Kidney (tissue), 14 donors: ENCODE data around the gene GRM3. TPM values are rescaled to one million over a fixed set of nuclear protein-coding genes. Genes with fewer than 3 reads are reported as not detected.
A peak's percentile ranks its signal among the peaks of the same experiment; 100 is the strongest.

Source experiments
- DNase-seq, 5 donors: peaks; one replicate each; pipeline ENCODE4 v3.0.0-alpha.2; 2013 to 2020
- FAIRE-seq: peaks from 2 replicates; lab custom pipeline; 2012; peaks lifted over from hg19 to GRCh38; lab: Jason Lieb, UNC
- H3K27ac ChIP-seq, 2 donors: one replicate each; pipeline ENCODE4 v1.7.0; 2013; ENCODE audit warnings: low read depth in 2 of 2, low read length in 2 of 2, inconsistent platforms in 1 of 2
- H3K27me3 ChIP-seq: one replicate; pipeline ENCODE4 v1.7.1; 2013; ENCODE audit warnings: low read length, inconsistent platforms; ENCODE audit not compliant: control insufficient read depth, insufficient read depth
- H3K36me3 ChIP-seq, 3 donors: one replicate each; pipeline versions ENCODE4 v1.7.0 to v1.7.1; 2013; ENCODE audit warnings: low read length in 3 of 3, control low read depth in 1 of 3, inconsistent platforms in 1 of 3; ENCODE audit not compliant: insufficient read depth in 3 of 3, control insufficient read depth in 2 of 3
- H3K4me1 ChIP-seq, 3 donors: one replicate each; pipeline versions ENCODE4 v1.7.0 to v1.7.1; 2013; ENCODE audit warnings: low read length in 3 of 3, inconsistent platforms in 1 of 3, low read depth in 1 of 3; ENCODE audit not compliant: control insufficient read depth in 2 of 3, insufficient read depth in 2 of 3
- H3K4me3 ChIP-seq, 3 donors: one replicate each; pipeline versions ENCODE4 v1.7.0 to v1.8.1; 2013; ENCODE audit warnings: low read length in 3 of 3, control low read depth in 1 of 3, inconsistent platforms in 1 of 3
- H3K9ac ChIP-seq, 3 donors: one replicate each; pipeline versions ENCODE4 v1.7.0 to v1.7.1; 2013; ENCODE audit warnings: low read length in 3 of 3, control low read depth in 1 of 3, inconsistent platforms in 1 of 3
- H3K9me3 ChIP-seq, 3 donors: one replicate each; pipeline versions ENCODE4 v1.7.0 to v1.7.1; 2013; ENCODE audit warnings: low read length in 3 of 3, control low read depth in 1 of 3, inconsistent platforms in 1 of 3; ENCODE audit not compliant: control insufficient read depth in 2 of 3, insufficient read depth in 1 of 3
- intact Hi-C: fragments of 100-400 bp; cut with DNase I; formaldehyde crosslinking; loops from one replicate; pipeline ENCODE4 v1.11.1; 2022
- polyA plus RNA-seq: library from polyadenylated mRNA; stranded (reverse); fragments of 350-450 nt; fragmentation: Illumina TruSeq; extraction: RNeasy Lipid Tissue Mini Kit (QIAGEN cat#74804); gene quantifications from one replicate; pipeline ENCODE4 v1.2.3, GENCODE V29; 2014; ENCODE audit warnings: low read depth, low replicate concordance; ENCODE audit not compliant: insufficient read depth
- total RNA-seq: library from RNA; stranded (reverse); fragmentation: NEBNext Ultra II Directional; extraction: Animal tissue kit (Norgen Biotek cat#: 25700); gene quantifications from one replicate; pipeline ENCODE4 v1.2.1, GENCODE V29; 2021
- TF ChIP-seq, protein P1 (sequence below): IDR thresholded peaks from 3 replicates; pipeline ENCODE4 v1.5.1; 2012; ENCODE audit warnings: mild to moderate bottlenecking, moderate library complexity, borderline replicate concordance; ENCODE audit not compliant: insufficient read depth; ENCODE audit errors: extremely low read depth
- donor health status: control.
- donor health status: control.
- donor health status: control.
- donor health status: control.
- donor health status: control.
- donor health status: DM: yes; HTN: yes; CAD: no.
- donor health status: Normal renal cell carcinoma (clear cell type).

GRM3 gene
- total and polyA plus RNA-seq, 2 donors from 2014 or later = not detected

DNA sequence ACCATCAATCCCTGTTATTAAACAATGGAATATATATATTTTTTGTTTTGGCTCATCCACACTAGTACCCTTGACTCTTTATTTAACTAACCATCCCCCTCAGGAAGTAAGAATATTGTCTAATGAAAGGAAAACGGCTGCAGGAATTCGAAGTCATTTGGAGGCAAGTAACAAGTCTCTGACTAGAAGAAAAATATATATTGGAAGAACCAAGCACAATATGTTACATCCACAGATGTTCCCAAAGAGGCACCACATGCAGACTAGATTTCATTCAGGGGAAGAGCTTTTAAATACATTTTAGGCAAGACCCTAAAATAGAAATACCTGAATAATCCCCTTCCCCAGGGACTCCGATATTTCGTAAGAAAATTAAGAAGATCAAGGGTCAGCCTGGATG, 104.5 kb downstream of the GRM3 start:
- Histone ChIP-seq H3K27ac (no peak overlapping the region), H3K4me3 (no peak overlapping the region), H3K4me1 (no peaks in the 10 kb centered on the region), H3K27me3 (no peaks in the 10 kb centered on the region), H3K9ac (no peak overlapping the region), H3K36me3 (no peaks in the 10 kb centered on the region), H3K9me3 (no peaks in the 10 kb centered on the region)
- no peak for FAIRE-seq
- no peak for DNase-seq
- TF ChIP-seq, protein P1, sequence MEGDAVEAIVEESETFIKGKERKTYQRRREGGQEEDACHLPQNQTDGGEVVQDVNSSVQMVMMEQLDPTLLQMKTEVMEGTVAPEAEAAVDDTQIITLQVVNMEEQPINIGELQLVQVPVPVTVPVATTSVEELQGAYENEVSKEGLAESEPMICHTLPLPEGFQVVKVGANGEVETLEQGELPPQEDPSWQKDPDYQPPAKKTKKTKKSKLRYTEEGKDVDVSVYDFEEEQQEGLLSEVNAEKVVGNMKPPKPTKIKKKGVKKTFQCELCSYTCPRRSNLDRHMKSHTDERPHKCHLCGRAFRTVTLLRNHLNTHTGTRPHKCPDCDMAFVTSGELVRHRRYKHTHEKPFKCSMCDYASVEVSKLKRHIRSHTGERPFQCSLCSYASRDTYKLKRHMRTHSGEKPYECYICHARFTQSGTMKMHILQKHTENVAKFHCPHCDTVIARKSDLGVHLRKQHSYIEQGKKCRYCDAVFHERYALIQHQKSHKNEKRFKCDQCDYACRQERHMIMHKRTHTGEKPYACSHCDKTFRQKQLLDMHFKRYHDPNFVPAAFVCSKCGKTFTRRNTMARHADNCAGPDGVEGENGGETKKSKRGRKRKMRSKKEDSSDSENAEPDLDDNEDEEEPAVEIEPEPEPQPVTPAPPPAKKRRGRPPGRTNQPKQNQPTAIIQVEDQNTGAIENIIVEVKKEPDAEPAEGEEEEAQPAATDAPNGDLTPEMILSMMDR = no peak
- intact Hi-C loops = no loop called here

DNA sequence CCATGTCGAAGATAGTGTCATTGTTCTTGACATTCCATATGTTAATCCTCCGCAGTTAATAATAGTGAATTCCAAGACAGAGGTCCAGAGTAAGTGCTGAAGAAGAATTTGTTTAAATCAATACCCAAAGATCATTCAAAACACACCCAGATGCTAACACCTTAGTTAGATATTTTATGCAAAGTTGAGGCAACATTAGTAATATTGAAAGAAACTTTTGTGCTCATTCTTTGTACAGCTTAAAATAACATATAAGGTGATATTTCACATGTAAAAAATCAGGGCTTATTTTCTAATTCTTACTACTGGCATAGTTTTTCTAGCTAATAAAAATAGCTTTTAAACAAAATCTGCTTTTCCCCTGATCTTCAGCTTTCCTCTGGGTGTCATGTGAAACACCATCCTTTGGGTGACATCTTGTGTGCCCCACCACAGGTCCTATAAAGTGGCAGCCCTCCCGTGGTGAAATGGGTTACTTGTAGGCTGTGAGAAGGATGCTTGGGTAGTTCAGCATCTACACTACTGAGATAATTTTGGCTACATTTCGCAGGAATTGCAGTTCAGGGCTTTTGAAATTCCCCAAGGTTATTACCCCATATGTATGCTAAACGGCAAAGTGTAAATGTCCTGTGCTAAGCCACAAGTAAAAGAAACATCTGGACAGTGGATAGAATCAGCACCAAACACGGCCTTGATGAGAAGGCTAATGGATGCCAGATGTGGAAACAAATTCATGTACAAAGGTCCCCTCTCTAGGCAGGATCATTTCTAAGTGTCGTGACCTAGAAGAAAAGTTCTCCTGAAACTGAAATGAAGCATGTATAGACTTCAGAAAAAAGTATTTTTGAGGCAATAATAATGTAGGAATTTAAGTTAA, 105.4 kb downstream of the GRM3 start:
- H3K36me3 ChIP-seq = no peaks in the 10 kb centered on the region
- no peaks in the 10 kb centered on the region for H3K27me3 ChIP-seq
- no peaks in the 10 kb centered on the region for H3K9me3 ChIP-seq
- no peaks in the 10 kb centered on the region for H3K4me1 ChIP-seq
- no peak for FAIRE-seq
- no peak overlapping the region for H3K27ac ChIP-seq
- H3K9ac ChIP-seq = no peak overlapping the region
- TF ChIP-seq, protein P1 = no peak
- H3K4me3 ChIP-seq = no peak overlapping the region
- intact Hi-C loops = no loop called here
- DNase-seq = peak in 1 of 5 donors; percentile 4

DNA sequence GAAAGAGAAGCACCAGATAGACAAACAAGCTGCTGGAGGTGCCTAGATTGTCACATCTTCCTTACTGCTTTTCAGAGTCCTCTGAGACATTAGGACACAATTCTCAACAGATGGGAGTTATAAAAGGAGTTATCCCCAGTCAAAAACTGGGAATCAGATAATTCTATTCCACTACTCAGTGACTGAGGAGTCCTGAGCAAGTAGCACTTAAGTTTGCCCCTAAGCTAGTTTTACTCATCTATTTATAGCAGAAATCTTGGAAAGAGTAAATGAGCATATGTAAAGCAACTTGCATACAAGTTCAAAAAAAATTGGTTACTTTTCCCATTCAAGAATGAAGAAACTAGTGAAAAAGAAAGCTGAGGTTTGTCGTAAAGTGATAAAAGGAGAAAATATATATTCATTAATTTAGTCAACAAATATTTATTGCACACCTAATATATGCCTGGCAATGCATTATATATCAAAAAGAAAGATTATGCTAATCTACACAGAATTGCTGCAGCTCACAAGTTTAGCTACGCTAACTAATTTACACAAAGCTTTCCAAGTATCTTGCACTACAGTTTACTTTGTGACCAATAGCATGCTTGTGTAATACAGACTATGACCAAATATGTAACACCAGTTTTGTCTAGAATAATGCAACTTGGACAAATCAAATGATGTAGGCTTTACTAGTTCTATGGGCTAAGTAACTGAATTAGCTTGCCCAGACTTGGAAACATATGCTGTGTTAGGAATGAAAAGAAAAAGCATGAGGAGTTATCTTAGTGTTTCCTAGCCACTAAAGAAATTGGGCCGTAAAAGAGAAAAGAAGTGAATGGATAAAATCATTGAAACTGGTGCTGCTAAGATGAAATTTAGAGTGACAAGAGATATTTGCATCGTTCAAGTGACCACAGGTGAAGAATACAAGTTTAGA, 106.3 kb downstream of the GRM3 start:
- Histone ChIP-seq H3K4me3 (no peak overlapping the region), H3K36me3 (no peaks in the 10 kb centered on the region), H3K4me1 (no peaks in the 10 kb centered on the region), H3K27ac (no peak overlapping the region), H3K9ac (no peak overlapping the region), H3K9me3 (no peaks in the 10 kb centered on the region), H3K27me3 (no peaks in the 10 kb centered on the region)
- intact Hi-C loops = no loop called here
- DNase-seq (no peak), FAIRE-seq (no peak)
- TF ChIP-seq, protein P1 = no peak
